ENCODE measurements around the gene PDGFRB.

Gene PDGFRB

GRCh38 chr5:150126921-150127265, 28.8 kb downstream of the PDGFRB start:
- no peak for DNase-seq

GRCh38 chr5:150126199-150126920, 29.3 kb downstream of the PDGFRB start:
- no peak for DNase-seq

- DNase-seq, result no peak
Observed at GRCh38 chr5:150125334-150125733, 30.3 kb downstream of the PDGFRB start.

GRCh38 chr5:150124596-150124995, 31.0 kb downstream of the PDGFRB start:
- no peak for DNase-seq

GRCh38 chr5:150124111-150124557, 31.5 kb downstream of the PDGFRB start:
- no peak for DNase-seq

GRCh38 chr5:150123542-150123941, 32.1 kb downstream of the PDGFRB start:
- no peak for DNase-seq

- no peak for DNase-seq
Observed at GRCh38 chr5:150122536-150123481, 32.8 kb downstream of the PDGFRB start.

- no peak for DNase-seq
Observed at GRCh38 chr5:150122158-150122510, 33.5 kb downstream of the PDGFRB start.

GRCh38 chr5:150121448-150122157, 34.0 kb downstream of the PDGFRB start:
- DNase-seq, result no peak

- no peak for DNase-seq
Observed at GRCh38 chr5:150120617-150121447, 34.8 kb downstream of the PDGFRB start.

- no peak for DNase-seq
Observed at GRCh38 chr5:150120062-150120441, 35.6 kb downstream of the PDGFRB start.

- no peak for DNase-seq
Observed at GRCh38 chr5:150119421-150120061, 36.1 kb downstream of the PDGFRB start.

GRCh38 chr5:150118561-150119229, 37.0 kb downstream of the PDGFRB start:
- no peak for DNase-seq

GRCh38 chr5:150117945-150118560, 37.6 kb downstream of the PDGFRB start:
- DNase-seq, result no peak

- peak; percentile 25 for DNase-seq
Observed at GRCh38 chr5:150116667-150117400, 38.8 kb downstream of the PDGFRB start.

- no peak for DNase-seq
Observed at GRCh38 chr5:150114773-150115408, 40.8 kb downstream of the PDGFRB start.

GRCh38 chr5:150114102-150114641, 41.5 kb downstream of the PDGFRB start:
- no peak for DNase-seq

GRCh38 chr5:150113047-150113744, 42.4 kb downstream of the PDGFRB start:
- no peak for DNase-seq

All from T1000 (cell line).